HG02610 (cell line): Measurements from ENCODE around the gene MAGEA4.

ENCODE experiments used
- ATAC-seq: cut with Tn5 transposase; IDR thresholded peaks from one replicate; pipeline ENCODE4 v1.9.1; 2021; ENCODE audit warnings: mild to moderate bottlenecking, moderate library complexity; ENCODE audit not compliant: unreplicated experiment

MAGEA4 gene

GRCh38 chrX:151922692-151923091 is 10.0 kb downstream of the MAGEA4 start:
- ATAC-seq = no peak

GRCh38 chrX:151923648-151924047 is 11.0 kb downstream of the MAGEA4 start:
- no peak for ATAC-seq

DNA sequence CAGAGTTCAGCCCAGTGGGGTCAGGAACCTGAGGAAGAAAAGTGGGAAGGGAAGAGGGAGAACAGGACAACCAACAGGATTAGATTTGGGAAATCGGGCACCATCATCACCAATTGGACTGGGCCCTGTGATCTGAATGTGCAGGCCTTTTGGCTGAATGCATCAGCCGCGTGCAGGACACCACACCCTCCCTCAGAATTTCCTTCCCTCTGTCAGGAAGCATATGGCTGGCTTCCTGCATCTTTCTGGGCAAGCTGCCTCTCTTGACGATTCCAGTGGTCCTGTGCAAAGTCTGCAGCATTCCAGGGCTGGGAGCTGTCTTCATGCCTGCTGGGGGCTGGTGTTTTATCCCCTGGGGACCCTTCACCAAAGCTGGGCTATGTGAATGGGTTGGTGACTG is 16.4 kb downstream of the MAGEA4 start:
- no peak for ATAC-seq

DNA sequence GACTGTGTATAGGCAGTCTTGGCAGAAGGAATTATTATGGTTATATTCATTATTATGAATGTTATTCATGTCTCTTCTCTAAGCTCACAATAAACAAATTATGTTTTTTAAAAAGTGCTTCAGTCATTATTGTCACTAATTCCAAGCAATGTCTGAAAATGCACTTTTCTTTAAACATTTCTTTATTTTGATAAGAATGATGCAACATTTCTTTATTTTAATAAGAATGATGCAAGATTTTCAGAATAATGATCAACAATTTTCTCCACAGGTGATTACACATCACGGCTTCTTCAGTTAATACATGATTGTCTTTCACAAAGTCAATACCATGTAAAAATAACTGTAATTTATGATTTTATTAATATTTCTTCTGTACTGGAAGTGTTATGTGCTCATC is 22.7 kb downstream of the MAGEA4 start:
- ATAC-seq = no peak

GRCh38 chrX:151938172-151938571 is 25.5 kb downstream of the MAGEA4 start:
- ATAC-seq = no peak

DNA sequence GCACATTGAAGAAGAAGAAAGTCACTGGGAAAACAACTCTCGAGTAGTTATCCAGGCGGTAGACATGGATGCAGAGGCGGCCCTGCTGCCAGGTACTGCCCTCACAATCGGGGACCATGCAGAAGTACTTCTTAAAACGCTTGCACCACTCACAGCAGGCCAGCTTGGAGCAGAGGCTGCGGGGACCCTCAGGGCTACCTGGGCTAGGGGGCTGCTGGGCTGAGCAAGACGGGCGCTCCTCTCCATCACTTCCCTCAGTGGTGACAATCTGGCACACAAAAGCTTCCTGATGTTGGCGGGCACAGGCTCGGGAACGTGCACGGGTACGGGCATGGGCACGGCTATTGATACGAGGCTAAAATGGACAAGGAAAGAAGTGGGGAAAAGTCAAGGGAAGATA is 42.0 kb downstream of the MAGEA4 start:
- ATAC-seq = no peak

- no peak for ATAC-seq
These were observed 45.4 kb downstream of the MAGEA4 start for GRCh38 chrX:151958101-151958500.

GRCh38 chrX:151962034-151962433 is 49.3 kb downstream of the MAGEA4 start:
- no peak for ATAC-seq

- ATAC-seq = no peak
These were observed 53.5 kb downstream of the MAGEA4 start for GRCh38 chrX:151966236-151966635.

GRCh38 chrX:151970027-151970426 is 57.3 kb downstream of the MAGEA4 start:
- ATAC-seq = no peak

DNA sequence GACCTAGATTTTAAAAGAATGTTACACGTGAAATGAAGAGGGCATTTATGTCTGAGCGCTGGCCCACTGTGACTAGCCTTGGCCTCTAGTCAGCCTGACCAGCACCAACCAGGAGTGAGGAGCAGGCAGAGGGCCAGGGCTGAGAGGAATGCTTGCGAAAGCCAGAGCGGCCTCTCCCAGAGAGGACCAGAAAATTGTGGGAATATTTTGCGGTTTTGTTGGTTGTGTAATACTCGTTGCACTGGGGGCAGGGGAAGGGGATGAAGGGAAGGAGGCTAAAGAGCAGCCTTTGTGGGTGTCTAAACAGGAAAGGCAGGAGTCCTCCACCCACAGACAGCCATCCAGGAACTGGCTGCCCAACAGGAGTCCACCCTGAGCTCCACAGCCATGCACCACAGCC is 58.0 kb downstream of the MAGEA4 start:
- no peak for ATAC-seq

- ATAC-seq = no peak
These were observed 60.5 kb downstream of the MAGEA4 start for GRCh38 chrX:151973060-151973661.

GRCh38 chrX:151973851-151974335 is 61.2 kb downstream of the MAGEA4 start:
- no peak for ATAC-seq
